HepG2 (cell line): ENCODE results near the gene NIPSNAP3A. TPM values are rescaled to one million over a fixed set of nuclear protein-coding genes. Genes with fewer than 3 reads are reported as not detected.

ENCODE experiments used
- ATAC-seq: fragments of 200-7000 bp; cut with Tn5 transposase; 3 replicates; pipeline ENCODE4 v1.9.1; 2020; ENCODE audit warnings: mild to moderate bottlenecking, moderate library complexity
- BruUV-seq: library from RNA; stranded (reverse); fragments of 400-500 nt; replicated peaks from 2 replicates; lab custom pipeline; 2021; lab: Mats Ljungman, UMichigan
- CTCF ChIA-PET: fragments of 300-600 bp; formaldehyde crosslinking; extraction: SDS; loops from one replicate; lab custom pipeline; 2021; ENCODE audit warnings: low total read pairs, inconsistent platforms, low intra/inter-chr PET ratio; lab: Yijun Ruan, JAX
- POLR2A ChIA-PET: fragments of 350-600 bp; sonication (Branson Sonifier 250); formaldehyde crosslinking; loops from one replicate; lab custom pipeline; 2020; ENCODE audit warnings: antibody characterized with exemption, inconsistent platforms; lab: Yijun Ruan, JAX
- DNase-seq: peaks from one replicate; pipeline ENCODE4 v3.0.0-alpha.2; 2015; ENCODE audit warnings: low spot score
- FAIRE-seq: peaks from 3 replicates; lab custom pipeline; 2011; peaks lifted over from hg19 to GRCh38; lab: Jason Lieb, UNC
- H2AFZ ChIP-seq: one replicate; pipeline ENCODE4 v1.6.1; 2011; ENCODE audit warnings: low read length, inconsistent platforms
- H3K27ac ChIP-seq: fragments of 300-600 bp; 3 replicates; pipeline ENCODE4 v1.8.0; 2011; ENCODE audit warnings: mixed run types, mild to moderate bottlenecking, mixed read lengths, low read length, inconsistent platforms; ENCODE audit not compliant: insufficient read depth; ENCODE audit errors: extremely low read length
- H3K27me3 ChIP-seq, 2 experiments: fragments of 200-600 bp in 1 of 2; 2 replicates in 1 of 2; 3 replicates in 1 of 2; pipeline versions ENCODE4 v1.6.0 to v1.8.0; 2011; ENCODE audit warnings: low read length in 2 of 2, mild to moderate bottlenecking in 2 of 2, moderate library complexity in 2 of 2, inconsistent platforms in 1 of 2; ENCODE audit not compliant: insufficient read depth in 2 of 2, control insufficient read depth in 1 of 2
- H3K36me3 ChIP-seq, 2 experiments: fragments of 200-600 bp in 1 of 2; replicated peaks in 1 of 2; 2 replicates in 1 of 2; 3 replicates in 1 of 2; pipeline versions ENCODE4 v1.5.1 to v1.8.0; 2011; ENCODE audit warnings: low read length in 2 of 2, inconsistent platforms in 1 of 2; ENCODE audit not compliant: insufficient read depth in 2 of 2, control insufficient read depth in 1 of 2
- H3K4me1 ChIP-seq: 2 replicates; pipeline ENCODE4 v1.5.1; 2012; ENCODE audit warnings: low read length, inconsistent platforms; ENCODE audit not compliant: insufficient read depth
- H3K4me2 ChIP-seq: 2 replicates; pipeline ENCODE4 v1.6.0; 2011; ENCODE audit warnings: low read depth, low read length, inconsistent platforms
- H3K4me3 ChIP-seq, 3 experiments: fragments of 200-600 bp in 1 of 3; sonication (generic), shearing (Covaris generic) in 1 of 3; replicated peaks in 1 of 3; 2 replicates each; pipeline ENCODE4 v1.5.1; 2011 to 2016; ENCODE audit warnings: low read length in 3 of 3, inconsistent platforms in 2 of 3, low read depth in 2 of 3, mild to moderate bottlenecking in 2 of 3, control low read depth in 1 of 3, mixed read lengths in 1 of 3; ENCODE audit not compliant: insufficient read depth in 1 of 3
- H3K79me2 ChIP-seq: one replicate; pipeline ENCODE4 v1.6.1; 2011; ENCODE audit warnings: low read length, inconsistent platforms; ENCODE audit not compliant: insufficient read depth
- H3K9ac ChIP-seq: 2 replicates; pipeline ENCODE4 v1.6.0; 2011; ENCODE audit warnings: mild to moderate bottlenecking, low read depth, low read length, inconsistent platforms; ENCODE audit not compliant: insufficient read depth
- H3K9me3 ChIP-seq: 2 replicates; pipeline ENCODE4 v1.5.1; 2012; ENCODE audit warnings: mild to moderate bottlenecking, low read length
- H4K20me1 ChIP-seq: 2 replicates; pipeline ENCODE4 v1.6.0; 2011; ENCODE audit warnings: inconsistent platforms, mild to moderate bottlenecking, low read length, moderate library complexity; ENCODE audit not compliant: insufficient read depth
- CREBL2 ChIP-seq: sonication (generic); formaldehyde crosslinking; IDR thresholded peaks from 2 replicates; pipeline ENCODE4 v1.8.1; 2023; ENCODE audit warnings: missing genetic modification reagents, mild to moderate bottlenecking, borderline replicate concordance
- HNF1B ChIP-seq: sonication (generic); formaldehyde crosslinking; IDR thresholded peaks from 2 replicates; pipeline ENCODE4 v1.5.1; 2020; ENCODE audit warnings: mild to moderate bottlenecking, moderate library complexity, missing genetic modification reagents
- KIAA2018 ChIP-seq: sonication (generic); formaldehyde crosslinking; IDR thresholded peaks from 2 replicates; pipeline ENCODE4 v1.5.0; 2020; ENCODE audit warnings: mild to moderate bottlenecking, missing genetic modification reagents, borderline replicate concordance
- MBNL3 ChIP-seq: fragments of 250-450 bp; sonication (Bioruptor Pico); conservative IDR thresholded peaks from 2 replicates; pipeline ENCODE4 v1.8.0; 2022; ENCODE audit warnings: mild to moderate bottlenecking, inconsistent platforms
- MEF2D ChIP-seq: sonication (generic); formaldehyde crosslinking; IDR thresholded peaks from 2 replicates; pipeline ENCODE4 v1.5.1; 2020; ENCODE audit warnings: mild to moderate bottlenecking, missing genetic modification reagents
- NCOA1 ChIP-seq: sonication (generic); formaldehyde crosslinking; IDR thresholded peaks from 2 replicates; pipeline ENCODE4 v1.9.0; 2021; ENCODE audit warnings: missing genetic modification reagents
- NCOR1 ChIP-seq: fragments of 200-600 bp; sonication (generic); IDR thresholded peaks from 2 replicates; pipeline ENCODE4 v1.7.0; 2017; ENCODE audit warnings: antibody characterized with exemption, low read length, borderline replicate concordance
- ZNF160 ChIP-seq: sonication (generic); formaldehyde crosslinking; IDR thresholded peaks from 2 replicates; pipeline ENCODE4 v1.8.0; 2022; ENCODE audit warnings: mild to moderate bottlenecking, inconsistent platforms, missing genetic modification reagents
- ZNF276 ChIP-seq: sonication (generic); formaldehyde crosslinking; IDR thresholded peaks from 2 replicates; pipeline ENCODE4 v1.4.0; 2020; ENCODE audit warnings: mild to moderate bottlenecking, low read depth, missing genetic modification reagents
- ZNF430 ChIP-seq: sonication (generic); formaldehyde crosslinking; IDR thresholded peaks from 2 replicates; pipeline ENCODE4 v1.9.0; 2021; ENCODE audit warnings: mild to moderate bottlenecking, missing genetic modification reagents
- ZUFSP ChIP-seq: sonication (generic); formaldehyde crosslinking; IDR thresholded peaks from 2 replicates; pipeline ENCODE4 v1.9.0; 2021; ENCODE audit warnings: missing genetic modification reagents, mild to moderate bottlenecking, borderline replicate concordance
- WGBS: methylation state at CpG from one replicate; pipeline ENCODE4 v1.1.6; 2017; ENCODE audit warnings: low lambda C conversion rate; 5-methylcytosine and 5-hydroxymethylcytosine counted together
- in situ Hi-C: cut with HindIII; loops from 2 replicates; pipeline ENCODE4 v1.10.0; 2017; ENCODE audit warnings: low pct_unique_long_range_greater_than_20kb; ENCODE audit not compliant: extremely low pct_ligation_motif_present
- intact Hi-C: fragments of 100-400 bp; cut with micrococcal nuclease; formaldehyde crosslinking; loops from one replicate; pipeline ENCODE4 v1.10.0; 2022; ENCODE audit not compliant: unreplicated experiment
- polyA plus RNA-seq, 8 experiments: library from polyadenylated mRNA; depleted of rRNA in 3 of 8; stranded (reverse) in 7 of 8; unstranded in 1 of 8; fragments of >200 nt; fragmentation: Illumina TruSeq in 4 of 8; extraction: Trizol in 4 of 8; gene quantifications; 2 replicates each; pipeline versions ENCODE4 v1.2.1 to v1.2.3, GENCODE V29; 2011 to 2016; ENCODE audit warnings: low read depth in 4 of 8, missing spikeins in 1 of 8, mixed read lengths in 1 of 8; ENCODE audit not compliant: insufficient read depth in 1 of 8
- total RNA-seq, 5 experiments: library from RNA; depleted of rRNA; stranded (reverse); fragments of >200 nt; fragmentation: Illumina TruSeq; extraction: Trizol; gene quantifications; 2 replicates each; pipeline ENCODE4 v1.2.3, GENCODE V29; 2016; ENCODE audit warnings: low read depth in 1 of 5

The NIPSNAP3A gene
- total and polyA plus RNA-seq, 2 of the 13 experiments (the other 11 are each of a cell fraction or from before 2014, with no cell fraction given) = 13.7 to 14.6 TPM

- H3K79me2 ChIP-seq = no peaks in the 10 kb centered on the region
- TF ChIP-seq NCOR1 = no peak
- no peak for TF ChIP-seq KIAA2018 (CRISPR knock-in tag)
- TF ChIP-seq HNF1B (CRISPR knock-in tag) = no peak
- no peak for TF ChIP-seq MBNL3
- no peak for TF ChIP-seq NCOA1
- no peak for TF ChIP-seq ZNF160 (CRISPR knock-in tag)
- no peak for TF ChIP-seq MEF2D
- no peak for TF ChIP-seq ZUFSP (CRISPR knock-in tag)
- TF ChIP-seq ZNF276 (CRISPR knock-in tag) = no peak
- no peak for TF ChIP-seq ZNF430
- TF ChIP-seq CREBL2 (CRISPR knock-in tag) = no peak
Measured at GRCh38 chr9:104778802-104779201, 31.3 kb downstream of the NIPSNAP3A start.

More at GRCh38 chr9:104778802-104779201, 31.3 kb downstream of the NIPSNAP3A start:
- Histone ChIP-seq H3K27me3 (no peaks in the 10 kb centered on the region), H3K9ac (no peak overlapping the region), H3K36me3 (peaks cover 6 to 15% of the 10 kb centered on the region in 2 experiments), H3K4me2 (no peak overlapping the region), H3K4me3 (no peak overlapping the region), H2AFZ (no peak overlapping the region), H3K4me1 (no peaks in the 10 kb centered on the region), H3K27ac (no peak overlapping the region), H3K9me3 (no peaks in the 10 kb centered on the region), H4K20me1 (no peaks in the 10 kb centered on the region)
- FAIRE-seq = no peak
- ChIA-PET POLR2A (no interaction called here), CTCF (no interaction called here)
- no TSS peak for BruUV-seq
- WGBS = 97% methylated on average over 4 of the region's 4 CpGs
- intact Hi-C loops (no loop called here), in situ Hi-C loops (no loop called here)
- ATAC-seq = peak; percentile 6
- no peak for DNase-seq
